ENCODE results near the gene ARL14EP.

ARL14EP gene

DNA sequence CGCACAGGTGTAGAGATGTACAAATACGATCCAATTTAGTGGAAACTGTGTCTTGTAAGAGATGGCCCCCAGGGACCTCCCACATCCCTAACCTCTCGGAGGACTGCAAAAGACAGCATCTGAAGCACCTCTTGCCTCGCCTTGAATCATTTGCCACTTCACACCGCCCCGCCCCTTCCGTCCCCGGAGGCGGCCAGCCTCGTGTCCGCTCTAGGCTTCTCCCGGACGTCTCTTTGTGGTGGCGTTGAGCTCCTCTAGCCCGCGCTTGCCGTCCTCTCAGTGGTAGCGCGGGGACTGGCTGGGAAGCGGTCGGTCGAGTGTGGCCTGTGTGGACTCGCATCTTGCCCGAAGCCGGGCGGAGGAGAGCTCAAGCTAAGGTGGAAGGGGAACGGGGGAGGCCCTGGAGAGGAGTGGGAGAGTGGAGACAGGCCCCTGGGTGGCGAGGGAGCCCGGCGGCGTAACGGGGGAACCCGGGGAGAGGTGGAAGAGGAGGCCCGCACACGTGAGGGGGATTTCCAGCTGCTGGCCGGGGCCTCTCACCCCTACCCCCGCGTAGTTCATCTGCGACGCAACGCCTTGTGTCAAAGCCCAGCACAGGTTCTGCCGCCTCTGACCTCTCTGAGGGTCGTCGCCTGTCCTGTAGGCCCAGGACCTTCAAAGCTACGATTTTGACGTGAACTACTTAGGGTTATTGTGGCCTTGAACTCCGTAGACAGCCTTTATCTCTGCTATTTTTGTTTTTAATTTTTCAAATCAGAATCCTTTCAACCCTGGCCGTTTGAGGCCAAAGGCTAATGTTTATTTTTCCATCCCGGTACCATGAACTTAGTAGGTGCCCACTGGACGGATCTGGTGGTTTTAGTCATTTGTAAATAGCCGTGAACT, at the start of gene ARL14EP:
Gene ARL14EP (plus strand): TSS at position 279 of the 885 bp plus-strand sequence. CDS start 7,845 bp downstream, outside the sequence.
- H3K27me3 Mint-ChIP-seq (ENCODE audit: low read depth, poor library complexity) = peaks cover 22% of the 10 kb centered on the region
- no peak for TF ChIP-seq CTCF (IDR thresholded peaks at IDR 0.05)
- peaks cover 16% of the 10 kb centered on the region for H3K36me3 Mint-ChIP-seq (ENCODE audit: low read depth)
- DNase-seq = peak; percentile 89
- peaks cover 37% of the 10 kb centered on the region for H3K4me1 Mint-ChIP-seq
- H3K9me3 Mint-ChIP-seq = no peaks in the 10 kb centered on the region
- peak within 1 kb of the TSS; percentile 97 for H3K4me3 Mint-ChIP-seq
- H3K27ac Mint-ChIP-seq = peak within 1 kb of the TSS; percentile 100

DNA sequence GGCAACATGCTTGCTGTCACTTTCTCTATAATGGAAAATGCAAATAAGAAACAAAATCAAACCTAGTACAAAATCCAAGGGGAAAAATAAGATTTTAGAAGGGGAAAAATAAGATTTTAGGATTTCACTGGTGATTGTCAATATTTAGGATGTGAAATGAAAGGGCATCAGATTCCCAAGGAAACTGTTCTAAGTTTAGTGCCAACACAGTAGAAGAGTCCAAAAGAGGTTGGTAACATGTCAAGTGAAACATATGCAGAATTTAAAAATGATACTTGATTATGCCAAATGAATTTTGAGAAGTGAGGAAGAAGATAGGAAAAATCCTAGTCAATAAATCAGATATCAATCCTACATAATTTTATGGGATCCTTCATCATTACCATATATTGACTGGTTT, 45.7 kb upstream of the ARL14EP start:
- H3K27me3 Mint-ChIP-seq (ENCODE audit: low read depth, poor library complexity) = no peaks in the 10 kb centered on the region
- H3K36me3 Mint-ChIP-seq (ENCODE audit: low read depth) = no peaks in the 10 kb centered on the region
- no peaks in the 10 kb centered on the region for H3K4me1 Mint-ChIP-seq
- DNase-seq = no peak
- H3K9me3 Mint-ChIP-seq = no peaks in the 10 kb centered on the region
- no peak overlapping the region for H3K27ac Mint-ChIP-seq
- TF ChIP-seq CTCF (IDR thresholded peaks at IDR 0.05) = no peak
- no peak overlapping the region for H3K4me3 Mint-ChIP-seq

GRCh38 chr11:30279796-30280195, 43.1 kb upstream of the ARL14EP start:
- no peaks in the 10 kb centered on the region for H3K36me3 Mint-ChIP-seq (ENCODE audit: low read depth)
- H3K9me3 Mint-ChIP-seq = no peaks in the 10 kb centered on the region
- no peak overlapping the region for H3K4me3 Mint-ChIP-seq

GRCh38 chr11:30281476-30282288, 41.2 kb upstream of the ARL14EP start:
- no peaks in the 10 kb centered on the region for H3K27me3 Mint-ChIP-seq (ENCODE audit: low read depth, poor library complexity)
- no peak overlapping the region for H3K4me3 Mint-ChIP-seq
- no peaks in the 10 kb centered on the region for H3K36me3 Mint-ChIP-seq (ENCODE audit: low read depth)
- no peak for TF ChIP-seq CTCF (IDR thresholded peaks at IDR 0.05)
- no peak overlapping the region for H3K27ac Mint-ChIP-seq
- no peak for DNase-seq
- no peaks in the 10 kb centered on the region for H3K4me1 Mint-ChIP-seq
- no peaks in the 10 kb centered on the region for H3K9me3 Mint-ChIP-seq

More at GRCh38 chr11:30279796-30280195, 43.1 kb upstream of the ARL14EP start:
- no peak overlapping the region for H3K27ac Mint-ChIP-seq
- H3K27me3 Mint-ChIP-seq (ENCODE audit: low read depth, poor library complexity) = no peaks in the 10 kb centered on the region
- no peaks in the 10 kb centered on the region for H3K4me1 Mint-ChIP-seq
- no peak for TF ChIP-seq CTCF (IDR thresholded peaks at IDR 0.05)
- DNase-seq = no peak

GRCh38 chr11:30282289-30282631, 40.6 kb upstream of the ARL14EP start:
- Mint-ChIP-seq H3K27me3 (ENCODE audit: low read depth, poor library complexity) (no peaks in the 10 kb centered on the region), H3K27ac (no peak overlapping the region), H3K4me3 (no peak overlapping the region), H3K9me3 (no peaks in the 10 kb centered on the region), H3K36me3 (ENCODE audit: low read depth) (no peaks in the 10 kb centered on the region), H3K4me1 (no peaks in the 10 kb centered on the region)
- TF ChIP-seq CTCF (IDR thresholded peaks at IDR 0.05) = no peak
- DNase-seq = no peak

All from nephron progenitor cell (in vitro differentiated cells).